KMS-11 (cell line): ENCODE results near the gene GRPEL1.

ENCODE experiments used
- H2AFZ ChIP-seq: fragments of 200-600 bp; sonication (generic); 2 replicates; pipeline ENCODE4 v1.6.1; 2016; ENCODE audit warnings: antibody characterized with exemption, mixed run types, low read depth
- H3K27ac ChIP-seq: fragments of 200-600 bp; sonication (generic); 2 replicates; pipeline ENCODE4 v1.6.1; 2016; ENCODE audit warnings: mild to moderate bottlenecking, mixed run types
- H3K27me3 ChIP-seq: fragments of 200-600 bp; sonication (generic); 2 replicates; pipeline ENCODE4 v1.6.1; 2017; ENCODE audit warnings: mild to moderate bottlenecking, low read depth, mixed run types, moderate library complexity; ENCODE audit not compliant: insufficient read depth
- H3K36me3 ChIP-seq: fragments of 200-600 bp; sonication (generic); 2 replicates; pipeline ENCODE4 v1.6.1; 2017; ENCODE audit warnings: mild to moderate bottlenecking, mixed run types; ENCODE audit not compliant: insufficient read depth
- H3K4me1 ChIP-seq: fragments of 200-600 bp; sonication (generic); 2 replicates; pipeline ENCODE4 v1.6.1; 2016; ENCODE audit warnings: mild to moderate bottlenecking, low read depth, mixed run types; ENCODE audit not compliant: poor library complexity, severe bottlenecking
- H3K4me2 ChIP-seq: fragments of 200-600 bp; sonication (generic); 2 replicates; pipeline ENCODE4 v1.7.0; 2016; ENCODE audit warnings: mild to moderate bottlenecking, mixed run types
- H3K4me3 ChIP-seq: fragments of 200-600 bp; sonication (generic); IDR thresholded peaks from 2 replicates; pipeline ENCODE4 v1.6.1; 2017; ENCODE audit warnings: low read depth, low read length, mixed read lengths; ENCODE audit not compliant: insufficient read depth
- H3K79me2 ChIP-seq: fragments of 200-600 bp; sonication (generic); 2 replicates; pipeline ENCODE4 v1.6.1; 2016; ENCODE audit warnings: low read depth, mixed run types; ENCODE audit not compliant: insufficient read depth
- H3K9ac ChIP-seq: fragments of 200-600 bp; sonication (generic); 2 replicates; pipeline ENCODE4 v1.6.1; 2016; ENCODE audit warnings: mild to moderate bottlenecking, mixed run types
- H4K20me1 ChIP-seq: fragments of 200-600 bp; sonication (generic); 2 replicates; pipeline ENCODE4 v1.6.1; 2016; ENCODE audit warnings: mild to moderate bottlenecking, mixed run types; ENCODE audit not compliant: insufficient read depth
- TF ChIP-seq, protein P1 (sequence below): fragments of 200-600 bp; sonication (generic); conservative IDR thresholded peaks from 2 replicates; pipeline ENCODE4 v1.6.1; 2017; ENCODE audit warnings: low read depth, mild to moderate bottlenecking, antibody characterized with exemption, low read length, moderate library complexity, mixed read lengths

GRPEL1 gene

DNA sequence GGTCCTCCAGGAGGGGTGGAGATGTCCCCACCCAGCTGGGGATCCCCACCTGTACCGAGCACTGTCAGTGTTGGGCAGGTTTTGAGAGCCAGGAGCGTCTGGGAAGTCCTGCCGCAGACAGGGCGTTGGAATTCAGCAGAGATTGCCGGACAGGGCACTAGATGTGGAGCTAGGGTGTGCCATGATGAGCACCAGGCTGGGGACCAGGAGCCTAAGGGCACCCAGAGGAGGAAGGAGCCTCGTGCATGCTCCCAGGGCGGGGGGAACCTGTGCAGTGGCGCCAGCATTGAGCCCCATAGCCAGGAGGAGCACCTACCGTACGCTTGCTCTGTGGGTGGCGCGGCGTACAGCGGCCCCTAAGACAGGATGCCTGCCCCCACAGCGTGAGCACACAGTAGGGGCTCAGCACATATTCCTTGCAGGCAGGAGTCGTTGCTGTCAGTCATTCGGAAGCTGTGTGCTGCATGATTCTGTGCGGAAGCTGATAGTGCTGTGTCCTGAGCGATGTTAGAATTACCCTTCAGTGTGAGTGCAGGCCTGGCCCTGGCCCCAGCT is 43.5 kb downstream of the GRPEL1 start:
- H3K4me1 ChIP-seq, result no peaks in the 10 kb centered on the region
- no peak overlapping the region for H2AFZ ChIP-seq
- TF ChIP-seq, protein P1, sequence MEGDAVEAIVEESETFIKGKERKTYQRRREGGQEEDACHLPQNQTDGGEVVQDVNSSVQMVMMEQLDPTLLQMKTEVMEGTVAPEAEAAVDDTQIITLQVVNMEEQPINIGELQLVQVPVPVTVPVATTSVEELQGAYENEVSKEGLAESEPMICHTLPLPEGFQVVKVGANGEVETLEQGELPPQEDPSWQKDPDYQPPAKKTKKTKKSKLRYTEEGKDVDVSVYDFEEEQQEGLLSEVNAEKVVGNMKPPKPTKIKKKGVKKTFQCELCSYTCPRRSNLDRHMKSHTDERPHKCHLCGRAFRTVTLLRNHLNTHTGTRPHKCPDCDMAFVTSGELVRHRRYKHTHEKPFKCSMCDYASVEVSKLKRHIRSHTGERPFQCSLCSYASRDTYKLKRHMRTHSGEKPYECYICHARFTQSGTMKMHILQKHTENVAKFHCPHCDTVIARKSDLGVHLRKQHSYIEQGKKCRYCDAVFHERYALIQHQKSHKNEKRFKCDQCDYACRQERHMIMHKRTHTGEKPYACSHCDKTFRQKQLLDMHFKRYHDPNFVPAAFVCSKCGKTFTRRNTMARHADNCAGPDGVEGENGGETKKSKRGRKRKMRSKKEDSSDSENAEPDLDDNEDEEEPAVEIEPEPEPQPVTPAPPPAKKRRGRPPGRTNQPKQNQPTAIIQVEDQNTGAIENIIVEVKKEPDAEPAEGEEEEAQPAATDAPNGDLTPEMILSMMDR, result no peak
- H3K27ac ChIP-seq, result no peak overlapping the region
- no peaks in the 10 kb centered on the region for H3K79me2 ChIP-seq
- no peak overlapping the region for H3K9ac ChIP-seq
- no peak overlapping the region for H3K4me2 ChIP-seq
- H4K20me1 ChIP-seq, result no peaks in the 10 kb centered on the region
- H3K4me3 ChIP-seq, result no peak overlapping the region
- no peaks in the 10 kb centered on the region for H3K27me3 ChIP-seq
- no peaks in the 10 kb centered on the region for H3K36me3 ChIP-seq

DNA sequence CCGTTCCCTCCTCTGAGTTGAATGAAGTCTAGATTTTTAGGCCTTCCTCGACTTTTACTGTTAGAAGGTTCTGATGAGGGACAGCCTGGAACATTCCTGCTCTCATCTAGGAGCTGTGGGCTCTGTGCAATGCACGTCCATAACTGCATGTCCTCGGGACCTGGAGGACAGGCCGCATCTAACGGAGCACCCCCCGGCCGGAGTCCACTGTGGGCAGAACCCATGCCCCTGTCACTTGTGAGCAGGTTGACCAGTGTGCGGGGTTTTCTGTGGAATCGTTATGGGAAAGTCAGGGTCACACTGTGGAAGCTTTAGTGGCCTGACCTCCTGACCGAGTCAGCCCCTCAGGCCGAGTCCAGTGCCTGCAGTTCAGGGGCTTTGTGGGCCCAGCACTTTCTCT is 44.0 kb downstream of the GRPEL1 start:
- no peaks in the 10 kb centered on the region for H4K20me1 ChIP-seq
- no peaks in the 10 kb centered on the region for H3K36me3 ChIP-seq
- H3K4me1 ChIP-seq, result no peaks in the 10 kb centered on the region
- H3K4me3 ChIP-seq, result no peak overlapping the region
- H3K27me3 ChIP-seq, result no peaks in the 10 kb centered on the region
- H3K27ac ChIP-seq, result no peak overlapping the region
- H3K9ac ChIP-seq, result no peak overlapping the region
- no peaks in the 10 kb centered on the region for H3K79me2 ChIP-seq
- no peak overlapping the region for H2AFZ ChIP-seq
- H3K4me2 ChIP-seq, result no peak overlapping the region
- TF ChIP-seq, protein P1, result no peak

DNA sequence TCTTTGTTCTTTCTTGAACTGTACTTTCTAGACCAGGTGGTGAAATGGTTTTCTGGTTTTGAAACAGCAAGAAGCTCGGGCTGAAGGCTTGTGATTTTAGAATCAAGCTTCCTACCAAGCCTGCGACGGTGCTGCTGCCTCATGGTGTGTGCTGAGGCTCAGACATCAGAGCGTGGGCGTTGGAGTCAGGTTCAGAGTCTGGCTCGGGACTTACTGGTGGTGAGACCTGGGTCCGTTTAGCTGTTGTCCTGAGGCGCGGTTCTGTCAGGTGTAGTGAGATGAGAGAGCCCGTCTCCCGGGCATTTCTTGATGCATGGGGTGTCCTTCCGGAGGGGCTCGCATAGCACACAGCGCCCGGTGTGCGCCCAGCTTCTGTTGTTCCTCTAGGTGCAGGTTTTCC is 44.4 kb downstream of the GRPEL1 start:
- Histone ChIP-seq H3K4me2 (no peak overlapping the region), H2AFZ (no peak overlapping the region), H3K4me1 (no peaks in the 10 kb centered on the region), H3K4me3 (no peak overlapping the region), H3K36me3 (no peaks in the 10 kb centered on the region), H3K27ac (no peak overlapping the region), H3K79me2 (no peaks in the 10 kb centered on the region), H4K20me1 (no peaks in the 10 kb centered on the region), H3K27me3 (no peaks in the 10 kb centered on the region), H3K9ac (no peak overlapping the region)
- TF ChIP-seq, protein P1, result no peak

DNA sequence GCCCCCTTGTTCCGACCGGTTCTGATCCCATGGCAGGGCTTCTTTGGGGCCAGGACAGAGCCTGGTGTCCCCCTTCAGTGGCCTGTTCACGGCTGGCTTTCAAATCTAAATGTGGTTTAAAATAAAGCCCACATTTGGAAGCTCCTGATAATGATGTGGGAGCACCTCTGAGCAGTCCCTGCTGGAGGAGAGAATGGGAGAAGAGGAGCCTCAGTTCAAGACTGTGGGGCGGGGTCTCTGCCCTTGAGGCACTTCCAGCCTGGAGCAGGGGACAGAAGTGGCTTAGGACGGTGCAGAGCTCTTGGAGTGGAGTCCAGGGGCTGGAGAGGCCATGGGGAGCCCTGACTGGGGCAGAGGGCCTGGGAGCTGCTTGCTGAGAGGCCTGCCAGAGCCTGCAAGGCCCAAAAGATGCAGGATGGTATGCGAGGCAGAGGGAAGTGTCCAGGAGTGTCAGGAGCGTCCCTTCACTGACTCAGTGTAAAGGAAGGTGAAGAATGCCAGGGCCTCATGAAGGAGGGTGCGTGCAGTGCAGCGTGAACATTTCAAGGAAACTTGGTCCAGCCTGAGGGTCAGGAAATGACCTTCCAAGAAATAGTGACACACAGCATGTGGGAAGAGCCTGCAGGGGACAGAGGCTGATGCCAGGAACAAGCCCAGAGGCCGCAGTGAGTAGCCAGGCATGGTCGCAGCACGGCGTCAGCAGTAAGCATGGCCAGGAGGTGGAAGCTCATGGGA is 45.8 kb downstream of the GRPEL1 start:
- TF ChIP-seq, protein P1, result no peak
- no peaks in the 10 kb centered on the region for H3K36me3 ChIP-seq
- no peak overlapping the region for H3K4me3 ChIP-seq
- H3K9ac ChIP-seq, result no peak overlapping the region
- H3K27ac ChIP-seq, result no peak overlapping the region
- H2AFZ ChIP-seq, result no peak overlapping the region
- no peak overlapping the region for H3K4me2 ChIP-seq
- H4K20me1 ChIP-seq, result no peaks in the 10 kb centered on the region
- H3K27me3 ChIP-seq, result no peaks in the 10 kb centered on the region
- no peaks in the 10 kb centered on the region for H3K4me1 ChIP-seq
- no peaks in the 10 kb centered on the region for H3K79me2 ChIP-seq
